Ectodermal cell (in vitro differentiated cells): ENCODE measurements around the gene SEZ6L.
"Not testable (repeated sequence)": the region's sequence is repeated elsewhere in the genome, so short reads cannot be mapped to it uniquely, and the experiment has no call there.

Experiments used
- H3K27ac ChIP-seq: 2 replicates; pipeline ENCODE4 v1.7.0; 2013; ENCODE audit warnings: mild to moderate bottlenecking, low read depth, low read length; ENCODE audit not compliant: insufficient read depth, poor library complexity, severe bottlenecking
- H3K27me3 ChIP-seq: 2 replicates; pipeline ENCODE4 v1.7.0; 2013; ENCODE audit warnings: mild to moderate bottlenecking, low read length; ENCODE audit not compliant: insufficient read depth, control insufficient read depth, poor library complexity, severe bottlenecking
- H3K36me3 ChIP-seq: one replicate; pipeline ENCODE4 v1.7.0; 2013; ENCODE audit warnings: low read length; ENCODE audit not compliant: control insufficient read depth, insufficient read depth
- H3K4me1 ChIP-seq: one replicate; pipeline ENCODE4 v1.7.0; 2013; ENCODE audit warnings: low read length; ENCODE audit not compliant: control insufficient read depth, insufficient read depth
- H3K4me3 ChIP-seq: 2 replicates; pipeline ENCODE4 v1.7.0; 2013; ENCODE audit warnings: low read depth, low read length, control low read depth; ENCODE audit not compliant: insufficient read depth
- H3K9me3 ChIP-seq: 2 replicates; pipeline ENCODE4 v1.7.0; 2013; ENCODE audit warnings: mild to moderate bottlenecking, low read length, moderate library complexity; ENCODE audit not compliant: control insufficient read depth
- WGBS, 2 experiments: methylation state at CpG; one replicate each; pipeline ENCODE4 v1.1.7; 2013; ENCODE audit warnings: missing lambda C conversion rate in 2 of 2; 5-methylcytosine and 5-hydroxymethylcytosine counted together

The SEZ6L gene

GRCh38 chr22:26406118-26406517 is 236.9 kb downstream of the SEZ6L start:
- WGBS, 2 experiments, result 95% methylated on average over 4 of the region's 4 CpGs
- Histone ChIP-seq H3K27me3 (peaks cover 8% of the 10 kb centered on the region), H3K4me1 (peaks cover 12% of the 10 kb centered on the region), H3K36me3 (no peaks in the 10 kb centered on the region), H3K9me3 (no peaks in the 10 kb centered on the region), H3K4me3 (no peak overlapping the region), H3K27ac (no peak overlapping the region)

GRCh38 chr22:26408562-26409220 is 239.4 kb downstream of the SEZ6L start:
- H3K9me3 ChIP-seq, H3K27me3 ChIP-seq, H3K36me3 ChIP-seq, H3K27ac ChIP-seq, H3K4me3 ChIP-seq: not testable (repeated sequence)
- WGBS, 2 experiments, result 91 to 96% methylated on average over 7 of the region's 7 CpGs
- peaks cover 12% of the 10 kb centered on the region for H3K4me1 ChIP-seq

GRCh38 chr22:26409719-26410335 is 240.6 kb downstream of the SEZ6L start:
- Histone ChIP-seq H3K9me3 (no peaks in the 10 kb centered on the region), H3K4me1 (peaks cover 8% of the 10 kb centered on the region), H3K36me3 (no peaks in the 10 kb centered on the region), H3K27ac (no peak overlapping the region), H3K4me3 (no peak overlapping the region), H3K27me3 (peaks cover 3% of the 10 kb centered on the region)
- WGBS, 2 experiments, result 81 to 83% methylated on average over 5 of the region's 5 CpGs

- H3K27me3 ChIP-seq, result peaks cover 3% of the 10 kb centered on the region
- H3K4me3 ChIP-seq, result no peak overlapping the region
- peaks cover 3% of the 10 kb centered on the region for H3K4me1 ChIP-seq
- no peaks in the 10 kb centered on the region for H3K9me3 ChIP-seq
- H3K36me3 ChIP-seq, result no peaks in the 10 kb centered on the region
- no peak overlapping the region for H3K27ac ChIP-seq
- 86 to 97% methylated on average over 2 of the region's 5 CpGs for WGBS, 2 experiments
Observed at GRCh38 chr22:26410386-26410785, 241.1 kb downstream of the SEZ6L start.

GRCh38 chr22:26414347-26414746 is 245.1 kb downstream of the SEZ6L start:
- Histone ChIP-seq H3K27me3 (peaks cover 3% of the 10 kb centered on the region), H3K4me3 (no peak overlapping the region), H3K9me3 (no peaks in the 10 kb centered on the region), H3K27ac (no peak overlapping the region), H3K4me1 (no peaks in the 10 kb centered on the region), H3K36me3 (no peaks in the 10 kb centered on the region)
- WGBS, 2 experiments, result 92 to 97% methylated on average over 4 of the region's 4 CpGs

GRCh38 chr22:26416256-26416655 is 247.0 kb downstream of the SEZ6L start:
- no peaks in the 10 kb centered on the region for H3K36me3 ChIP-seq
- no peaks in the 10 kb centered on the region for H3K4me1 ChIP-seq
- no peak overlapping the region for H3K27ac ChIP-seq
- no peaks in the 10 kb centered on the region for H3K27me3 ChIP-seq
- 83 to 90% methylated on average over 2 to 4 of the region's 4 CpGs for WGBS, 2 experiments
- H3K9me3 ChIP-seq, result no peaks in the 10 kb centered on the region
- no peak overlapping the region for H3K4me3 ChIP-seq

- H3K27ac ChIP-seq, result no peak overlapping the region
- no peaks in the 10 kb centered on the region for H3K36me3 ChIP-seq
- H3K27me3 ChIP-seq, result no peaks in the 10 kb centered on the region
- H3K4me1 ChIP-seq, result no peaks in the 10 kb centered on the region
- H3K9me3 ChIP-seq, result no peaks in the 10 kb centered on the region
- WGBS, 2 experiments, result 46 to 49% methylated on average over 9 of the region's 9 CpGs
- H3K4me3 ChIP-seq, result no peak overlapping the region
Observed at GRCh38 chr22:26416670-26417276, 247.5 kb downstream of the SEZ6L start.

- H3K36me3 ChIP-seq, result no peaks in the 10 kb centered on the region
- no peaks in the 10 kb centered on the region for H3K4me1 ChIP-seq
- H3K27ac ChIP-seq, result no peak overlapping the region
- H3K9me3 ChIP-seq, result no peaks in the 10 kb centered on the region
- no peak overlapping the region for H3K4me3 ChIP-seq
- no peaks in the 10 kb centered on the region for H3K27me3 ChIP-seq
- 84 to 94% methylated on average over 3 of the region's 3 CpGs for WGBS, 2 experiments
Observed at GRCh38 chr22:26417406-26417805, 248.1 kb downstream of the SEZ6L start.

GRCh38 chr22:26418620-26419019 is 249.4 kb downstream of the SEZ6L start:
- WGBS, 2 experiments, result 84 to 98% methylated on average over 3 of the region's 3 CpGs
- Histone ChIP-seq H3K27ac (no peak overlapping the region), H3K27me3 (no peaks in the 10 kb centered on the region)

GRCh38 chr22:26426924-26427323 is 257.7 kb downstream of the SEZ6L start:
- peaks cover 26% of the 10 kb centered on the region for H3K27me3 ChIP-seq
- H3K27ac ChIP-seq, result no peak overlapping the region
- no peaks in the 10 kb centered on the region for H3K36me3 ChIP-seq
- H3K4me3 ChIP-seq, result no peak overlapping the region
- H3K4me1 ChIP-seq, result peaks cover 14% of the 10 kb centered on the region
- H3K9me3 ChIP-seq, result no peaks in the 10 kb centered on the region

More at GRCh38 chr22:26418620-26419019, 249.4 kb downstream of the SEZ6L start:
- Histone ChIP-seq H3K4me1 (no peaks in the 10 kb centered on the region), H3K9me3 (no peaks in the 10 kb centered on the region), H3K4me3 (no peak overlapping the region), H3K36me3 (no peaks in the 10 kb centered on the region)
